ENCODE results near the gene S100PBP. TPM values are rescaled to one million over a fixed set of nuclear protein-coding genes. Genes with fewer than 3 reads are reported as not detected.
A peak's percentile ranks its signal among the peaks of the same experiment; 100 is the strongest.

Gene S100PBP
- total RNA-seq, 4 donors from 2014 or later = 11.0 to 32.1 (median 18.2) TPM

DNA sequence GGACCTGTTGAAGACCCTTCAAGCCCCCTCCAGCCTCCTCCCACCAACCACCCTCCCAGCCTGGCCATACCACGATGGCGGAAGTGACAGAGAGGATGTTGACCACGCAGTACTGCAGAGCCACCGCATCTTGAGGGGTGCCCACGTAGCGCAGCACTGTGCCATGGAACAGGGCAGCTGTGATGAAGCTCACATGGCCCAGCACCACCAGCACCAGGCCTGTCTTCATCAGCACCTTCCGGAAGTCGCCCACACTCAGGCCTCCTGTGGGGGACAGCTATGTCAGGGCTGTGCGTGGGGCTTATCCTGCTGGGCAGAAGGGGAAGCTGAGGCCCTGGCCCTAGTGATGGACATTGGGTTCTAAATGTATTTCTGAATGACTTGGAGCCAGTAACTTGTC lies 80.6 kb downstream of the S100PBP start:
- intact Hi-C loops (cut with DNase I; ENCODE audit: low total_unique reads) = no loop called here
- DNase-seq (ENCODE audit: low spot score in 2 of 2) = no peak
- TF ChIP-seq, protein P1, sequence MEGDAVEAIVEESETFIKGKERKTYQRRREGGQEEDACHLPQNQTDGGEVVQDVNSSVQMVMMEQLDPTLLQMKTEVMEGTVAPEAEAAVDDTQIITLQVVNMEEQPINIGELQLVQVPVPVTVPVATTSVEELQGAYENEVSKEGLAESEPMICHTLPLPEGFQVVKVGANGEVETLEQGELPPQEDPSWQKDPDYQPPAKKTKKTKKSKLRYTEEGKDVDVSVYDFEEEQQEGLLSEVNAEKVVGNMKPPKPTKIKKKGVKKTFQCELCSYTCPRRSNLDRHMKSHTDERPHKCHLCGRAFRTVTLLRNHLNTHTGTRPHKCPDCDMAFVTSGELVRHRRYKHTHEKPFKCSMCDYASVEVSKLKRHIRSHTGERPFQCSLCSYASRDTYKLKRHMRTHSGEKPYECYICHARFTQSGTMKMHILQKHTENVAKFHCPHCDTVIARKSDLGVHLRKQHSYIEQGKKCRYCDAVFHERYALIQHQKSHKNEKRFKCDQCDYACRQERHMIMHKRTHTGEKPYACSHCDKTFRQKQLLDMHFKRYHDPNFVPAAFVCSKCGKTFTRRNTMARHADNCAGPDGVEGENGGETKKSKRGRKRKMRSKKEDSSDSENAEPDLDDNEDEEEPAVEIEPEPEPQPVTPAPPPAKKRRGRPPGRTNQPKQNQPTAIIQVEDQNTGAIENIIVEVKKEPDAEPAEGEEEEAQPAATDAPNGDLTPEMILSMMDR (IDR thresholded peaks at IDR 0.05) = no peak
- TF ChIP-seq POLR2A (IDR thresholded peaks at IDR 0.05) = no peak
- H3K4me3 ChIP-seq (ENCODE audit: low read depth, poor library complexity, severe bottlenecking) = no peak overlapping the region
- 95 to 96% methylated on average over 9 of the region's 9 CpGs for WGBS, 2 donors

DNA sequence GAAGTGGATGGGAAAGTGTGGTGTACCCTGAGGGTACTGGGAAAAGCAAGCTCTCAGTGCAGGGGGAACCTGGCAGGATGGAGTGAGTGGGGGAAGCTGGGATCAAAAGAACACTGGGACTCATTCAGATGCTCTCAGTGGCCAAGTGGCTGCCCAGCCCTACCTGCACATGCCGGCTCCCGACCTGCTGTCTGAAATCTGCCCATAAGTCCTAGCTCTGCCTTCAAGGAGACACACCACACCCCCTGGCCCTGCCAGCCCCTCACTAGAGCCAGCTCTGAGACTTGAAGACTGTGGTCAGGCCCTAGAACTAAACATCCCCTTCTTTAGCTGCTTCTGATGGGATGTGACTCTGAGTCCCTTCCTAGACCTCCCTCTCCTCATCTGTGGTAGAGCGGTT lies 81.5 kb downstream of the S100PBP start:
- DNase-seq (ENCODE audit: low spot score in 2 of 2) = no peak
- no peak overlapping the region for H3K4me3 ChIP-seq (ENCODE audit: low read depth, poor library complexity, severe bottlenecking)
- WGBS, 2 donors = 87 to 94% methylated on average over 3 of the region's 3 CpGs
- TF ChIP-seq, protein P1 (IDR thresholded peaks at IDR 0.05) = no peak
- TF ChIP-seq POLR2A (IDR thresholded peaks at IDR 0.05) = no peak
- intact Hi-C loops (cut with DNase I; ENCODE audit: low total_unique reads) = no loop called here

DNA sequence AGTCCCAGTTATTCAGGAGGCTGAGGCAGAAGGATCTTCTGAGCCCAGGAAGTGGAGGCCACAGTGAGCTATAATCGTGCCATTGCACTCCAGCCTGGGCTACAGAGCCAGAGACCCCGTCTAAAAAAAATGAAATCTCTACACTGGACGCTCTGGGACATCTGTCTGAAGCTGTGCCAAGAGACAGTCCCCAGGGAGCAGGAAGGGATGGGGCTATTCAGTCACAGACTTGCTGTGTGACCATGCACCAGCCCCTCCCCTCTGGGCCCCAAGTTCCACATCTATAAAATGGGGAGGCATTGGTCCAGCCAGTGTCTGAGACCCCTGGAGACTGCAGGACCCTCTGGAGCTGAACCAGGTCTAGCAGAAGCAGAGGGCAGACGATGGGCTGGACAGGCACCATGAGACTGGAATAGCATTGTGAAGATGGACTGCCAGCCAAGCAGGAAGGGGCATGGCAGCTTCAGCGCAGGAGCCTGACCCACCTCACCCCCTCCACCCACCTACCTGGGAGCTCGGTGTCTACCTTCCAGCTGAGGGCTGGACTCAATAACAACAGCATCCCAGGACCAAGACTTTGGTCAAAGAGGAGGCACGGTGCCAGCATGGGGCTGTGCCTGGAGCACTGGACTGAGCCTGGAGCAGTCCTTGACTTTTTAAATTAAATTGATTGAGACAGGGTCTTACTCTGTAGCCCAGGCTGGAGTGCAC lies 82.3 kb downstream of the S100PBP start:
- intact Hi-C loops (cut with DNase I; ENCODE audit: low total_unique reads) = no loop called here
- H3K4me3 ChIP-seq (ENCODE audit: low read depth, poor library complexity, severe bottlenecking) = no peak overlapping the region
- 74 to 75% methylated on average over 7 of the region's 7 CpGs for WGBS, 2 donors
- TF ChIP-seq POLR2A (IDR thresholded peaks at IDR 0.05) = no peak
- TF ChIP-seq, protein P1 (IDR thresholded peaks at IDR 0.05) = no peak
- peak in 1 of 2 donors; percentile 77 for DNase-seq (ENCODE audit: low spot score in 2 of 2)

DNA sequence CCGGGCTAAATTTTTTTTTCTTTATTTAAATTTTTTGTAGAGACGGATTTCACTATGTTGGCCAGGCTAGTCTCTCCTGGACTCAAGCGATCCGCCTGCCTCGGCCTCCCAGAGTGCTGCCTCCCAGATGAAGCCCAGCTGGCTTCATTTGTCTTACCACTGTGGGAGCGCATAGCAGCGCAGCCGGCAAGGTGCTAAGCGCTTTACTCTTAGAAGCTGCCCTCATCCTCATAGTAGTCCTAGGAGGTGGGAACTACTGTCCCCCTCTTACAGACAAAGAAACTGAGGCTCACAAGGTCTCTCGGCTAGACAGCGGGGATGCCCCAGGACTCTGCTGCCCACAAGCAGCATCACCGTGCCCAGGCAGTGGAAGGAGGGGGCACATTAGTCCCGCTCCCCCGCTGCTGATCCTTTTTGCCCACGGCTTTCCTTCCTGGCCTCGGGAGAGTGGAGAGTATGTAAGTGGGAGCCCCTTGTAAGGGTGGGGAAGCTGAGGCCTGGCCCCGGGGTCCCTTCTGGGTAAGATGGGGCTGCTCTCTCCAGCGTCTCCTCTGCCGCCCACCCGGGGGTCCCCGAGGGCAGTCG lies 83.0 kb downstream of the S100PBP start:
- intact Hi-C loops (cut with DNase I; ENCODE audit: low total_unique reads) = no loop called here
- DNase-seq (ENCODE audit: low spot score in 2 of 2) = no peak
- no peak for TF ChIP-seq POLR2A (IDR thresholded peaks at IDR 0.05)
- TF ChIP-seq, protein P1 (IDR thresholded peaks at IDR 0.05) = no peak
- 17 to 27% methylated on average over 15 to 20 of the region's 22 CpGs for WGBS, 2 donors
- H3K4me3 ChIP-seq (ENCODE audit: low read depth, poor library complexity, severe bottlenecking) = peak overlapping the region; percentile 51

DNA sequence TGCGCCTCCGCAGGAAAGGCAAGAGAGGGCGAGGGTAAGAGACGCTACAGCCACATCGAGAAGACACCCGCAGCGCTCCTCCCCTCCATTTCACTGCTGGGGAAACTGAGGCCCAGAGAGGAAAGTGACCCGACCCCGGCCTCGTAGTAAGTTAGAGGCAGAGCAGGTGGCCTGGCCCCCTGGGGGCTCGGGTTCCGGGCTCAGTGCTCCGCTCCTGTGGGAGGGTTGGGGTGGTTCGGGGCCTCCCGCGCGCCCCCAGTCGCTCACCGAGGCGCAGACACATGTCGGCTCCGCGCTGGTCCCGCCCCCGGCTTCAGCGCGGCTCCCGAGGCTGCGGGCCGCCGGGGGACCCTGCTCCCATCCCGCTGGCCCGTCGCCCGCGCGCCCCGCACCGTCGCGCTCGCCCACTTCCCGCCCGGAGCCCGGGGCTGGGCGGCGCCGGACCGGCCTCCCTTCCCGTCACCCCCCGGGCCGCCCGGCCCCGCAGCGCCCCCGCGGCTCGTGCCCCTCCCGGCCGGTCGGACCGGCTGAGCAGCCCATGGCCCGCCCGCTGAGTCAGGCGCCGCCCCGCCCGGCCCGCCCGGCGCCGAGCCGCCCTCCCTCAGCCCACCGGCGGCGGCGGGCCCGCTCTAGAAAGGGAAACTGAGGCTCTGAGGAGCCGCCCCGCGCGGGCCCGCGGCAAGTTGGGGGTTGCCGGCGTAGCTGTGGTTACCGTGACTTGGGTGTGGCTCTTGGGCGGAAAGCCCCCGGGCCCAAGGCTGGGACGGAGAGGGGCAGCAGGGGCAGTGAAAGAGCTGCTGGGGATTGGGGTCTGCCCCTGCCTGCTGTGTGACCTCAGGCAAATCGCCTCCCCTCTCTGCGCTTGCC lies 83.7 kb downstream of the S100PBP start, which contains the start of gene TMEM54:
TMEM54 (minus strand) TSS at position 434 of the 867 bp plus-strand sequence; CDS start at position 283, 151 bp downstream.
- intact Hi-C loops (cut with DNase I; ENCODE audit: low total_unique reads) = no loop called here
- peak within 1 kb of the TSS; percentile 51 for H3K4me3 ChIP-seq (ENCODE audit: low read depth, poor library complexity, severe bottlenecking)
- DNase-seq (ENCODE audit: low spot score in 2 of 2) = peak in 1 of 2 donors; percentile 89
- TF ChIP-seq POLR2A (IDR thresholded peaks at IDR 0.05) = no peak
- TF ChIP-seq, protein P1 (IDR thresholded peaks at IDR 0.05) = no peak
- 1 to 2% methylated on average over 18 to 31 of the region's 92 CpGs for WGBS, 2 donors
